Uterus (tissue), 2 donors: ENCODE measurements around the gene PRDX6.

Experiments used
- POLR2A ChIP-seq, 2 donors: fragments of 450-650 bp; IDR thresholded peaks; one replicate each; pipeline ENCODE4 v1.6.1; 2016; ENCODE audit warnings: antibody characterized with exemption in 2 of 2, mild to moderate bottlenecking in 1 of 2, moderate library complexity in 1 of 2
- TF ChIP-seq, protein P1 (sequence below), 4 experiments: fragments of 200-600 bp in 2 of 4; fragments of 450-650 bp in 2 of 4; sonication (generic) in 2 of 4; IDR thresholded peaks; one replicate each; pipeline ENCODE4 v1.5.1; 2016 to 2019; ENCODE audit warnings: antibody characterized with exemption in 4 of 4, mild to moderate bottlenecking in 2 of 4, moderate library complexity in 1 of 4

DNA sequence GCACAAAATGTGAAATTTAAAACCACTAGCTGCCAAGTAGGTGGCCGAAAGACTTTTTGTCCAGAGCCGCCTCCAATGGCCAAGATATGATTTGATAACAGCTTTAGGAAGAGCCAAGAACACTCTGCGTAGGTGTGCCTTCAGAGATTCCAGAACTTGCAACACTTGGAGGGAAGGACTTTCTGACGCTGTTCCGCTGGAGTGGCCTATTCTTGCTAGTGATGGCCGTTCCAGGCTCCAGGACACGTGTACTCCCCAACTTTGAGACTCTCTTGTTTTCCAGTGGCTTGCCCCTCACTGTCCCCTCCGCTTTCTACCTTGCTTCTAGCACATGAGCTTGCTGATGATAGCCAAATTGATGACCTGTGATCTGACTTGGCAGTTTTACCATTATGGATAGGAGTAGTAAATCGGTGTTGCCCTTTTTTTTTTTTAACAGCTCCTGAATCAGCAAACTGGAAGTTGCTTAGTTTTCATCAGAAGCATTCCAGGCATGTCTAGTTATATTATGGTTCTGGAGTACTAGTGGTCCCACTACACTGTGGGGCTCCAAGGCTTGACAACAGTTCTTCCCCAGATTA is 1.0 kb downstream of the PRDX6 start:
- TF ChIP-seq, protein P1, sequence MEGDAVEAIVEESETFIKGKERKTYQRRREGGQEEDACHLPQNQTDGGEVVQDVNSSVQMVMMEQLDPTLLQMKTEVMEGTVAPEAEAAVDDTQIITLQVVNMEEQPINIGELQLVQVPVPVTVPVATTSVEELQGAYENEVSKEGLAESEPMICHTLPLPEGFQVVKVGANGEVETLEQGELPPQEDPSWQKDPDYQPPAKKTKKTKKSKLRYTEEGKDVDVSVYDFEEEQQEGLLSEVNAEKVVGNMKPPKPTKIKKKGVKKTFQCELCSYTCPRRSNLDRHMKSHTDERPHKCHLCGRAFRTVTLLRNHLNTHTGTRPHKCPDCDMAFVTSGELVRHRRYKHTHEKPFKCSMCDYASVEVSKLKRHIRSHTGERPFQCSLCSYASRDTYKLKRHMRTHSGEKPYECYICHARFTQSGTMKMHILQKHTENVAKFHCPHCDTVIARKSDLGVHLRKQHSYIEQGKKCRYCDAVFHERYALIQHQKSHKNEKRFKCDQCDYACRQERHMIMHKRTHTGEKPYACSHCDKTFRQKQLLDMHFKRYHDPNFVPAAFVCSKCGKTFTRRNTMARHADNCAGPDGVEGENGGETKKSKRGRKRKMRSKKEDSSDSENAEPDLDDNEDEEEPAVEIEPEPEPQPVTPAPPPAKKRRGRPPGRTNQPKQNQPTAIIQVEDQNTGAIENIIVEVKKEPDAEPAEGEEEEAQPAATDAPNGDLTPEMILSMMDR (IDR thresholded peaks at IDR 0.05): no peak
- TF ChIP-seq POLR2A (IDR thresholded peaks at IDR 0.05): peak; percentile 19 to 45
